Measurements from ENCODE around the gene DLL3.
"Not testable (repeated sequence)": the region's sequence is repeated elsewhere in the genome, so short reads cannot be mapped to it uniquely, and the experiment has no call there.

Gene DLL3, protein sequence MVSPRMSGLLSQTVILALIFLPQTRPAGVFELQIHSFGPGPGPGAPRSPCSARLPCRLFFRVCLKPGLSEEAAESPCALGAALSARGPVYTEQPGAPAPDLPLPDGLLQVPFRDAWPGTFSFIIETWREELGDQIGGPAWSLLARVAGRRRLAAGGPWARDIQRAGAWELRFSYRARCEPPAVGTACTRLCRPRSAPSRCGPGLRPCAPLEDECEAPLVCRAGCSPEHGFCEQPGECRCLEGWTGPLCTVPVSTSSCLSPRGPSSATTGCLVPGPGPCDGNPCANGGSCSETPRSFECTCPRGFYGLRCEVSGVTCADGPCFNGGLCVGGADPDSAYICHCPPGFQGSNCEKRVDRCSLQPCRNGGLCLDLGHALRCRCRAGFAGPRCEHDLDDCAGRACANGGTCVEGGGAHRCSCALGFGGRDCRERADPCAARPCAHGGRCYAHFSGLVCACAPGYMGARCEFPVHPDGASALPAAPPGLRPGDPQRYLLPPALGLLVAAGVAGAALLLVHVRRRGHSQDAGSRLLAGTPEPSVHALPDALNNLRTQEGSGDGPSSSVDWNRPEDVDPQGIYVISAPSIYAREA

DNA sequence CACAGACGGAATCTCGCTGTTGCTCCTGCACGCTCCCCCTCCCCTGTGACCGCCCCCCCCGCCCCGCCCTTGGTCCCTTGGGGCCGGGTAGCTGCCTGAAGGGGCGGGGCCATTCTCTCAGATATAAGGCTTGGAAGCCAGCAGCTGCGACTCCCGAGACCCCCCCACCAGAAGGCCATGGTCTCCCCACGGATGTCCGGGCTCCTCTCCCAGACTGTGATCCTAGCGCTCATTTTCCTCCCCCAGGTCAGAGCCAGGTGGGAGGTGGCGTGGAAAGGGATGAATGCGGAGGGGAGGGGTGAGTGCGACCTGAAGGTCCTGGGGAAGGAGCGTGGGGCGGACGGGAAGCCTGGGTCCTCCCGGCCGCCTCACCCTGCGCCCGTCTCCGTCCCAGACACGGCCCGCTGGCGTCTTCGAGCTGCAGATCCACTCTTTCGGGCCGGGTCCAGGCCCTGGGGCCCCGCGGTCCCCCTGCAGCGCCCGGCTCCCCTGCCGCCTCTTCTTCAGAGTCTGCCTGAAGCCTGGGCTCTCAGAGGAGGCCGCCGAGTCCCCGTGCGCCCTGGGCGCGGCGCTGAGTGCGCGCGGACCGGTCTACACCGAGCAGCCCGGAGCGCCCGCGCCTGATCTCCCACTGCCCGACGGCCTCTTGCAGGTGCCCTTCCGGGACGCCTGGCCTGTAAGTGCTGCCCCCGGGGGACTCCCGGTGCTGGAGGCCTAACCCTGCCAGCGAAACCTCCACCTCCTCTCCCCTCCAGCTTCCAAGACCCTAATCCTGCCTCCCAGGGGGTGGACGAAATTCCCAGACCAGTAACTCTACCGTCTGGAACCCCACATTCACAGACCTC lies at the start of gene DLL3:
Gene DLL3 (plus strand): TSS at position 150 of the 845 bp plus-strand sequence. CDS start 28 bp downstream, at position 178.
- DNase-seq (ENCODE audit: low read depth, low spot score), result no peak
- no peak within 1 kb of the TSS for H3K27ac ChIP-seq

DNA sequence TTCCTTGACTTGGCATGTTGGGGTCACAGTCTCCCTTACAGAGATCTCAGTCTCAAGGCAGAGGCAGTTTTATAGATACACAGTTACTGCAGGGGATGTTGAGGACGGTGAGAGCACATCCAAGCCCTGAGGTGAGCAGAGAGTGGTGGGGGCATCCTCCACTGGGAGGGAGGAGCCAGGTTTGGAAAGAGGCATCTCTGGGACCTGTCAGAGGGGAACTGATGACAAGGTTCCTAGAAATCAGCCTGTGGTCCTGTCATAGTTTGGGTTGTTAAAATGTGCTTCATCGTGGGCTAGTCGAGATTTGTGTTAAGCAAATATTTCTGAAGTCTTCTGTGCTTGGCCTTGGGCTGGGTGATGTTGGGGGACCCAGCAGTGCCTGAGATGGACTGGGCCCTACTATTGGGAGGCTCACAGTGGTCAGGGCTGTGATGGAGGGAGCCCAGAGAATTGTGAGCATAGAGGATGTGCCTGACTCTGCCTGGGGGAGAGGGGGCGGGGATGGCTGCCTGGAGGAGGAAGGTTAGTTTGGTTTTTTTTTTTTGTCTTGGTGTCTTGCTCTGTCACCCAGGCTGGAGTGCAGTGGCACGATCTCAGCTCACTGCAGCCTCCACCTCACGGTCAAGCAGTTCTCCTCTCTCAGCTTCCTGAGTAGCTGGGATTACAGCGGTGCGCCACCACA lies 49.5 kb upstream of the DLL3 start:
- no peak for DNase-seq (ENCODE audit: low read depth, low spot score)
- peak overlapping the region; percentile 76 for H3K27ac ChIP-seq

DNA sequence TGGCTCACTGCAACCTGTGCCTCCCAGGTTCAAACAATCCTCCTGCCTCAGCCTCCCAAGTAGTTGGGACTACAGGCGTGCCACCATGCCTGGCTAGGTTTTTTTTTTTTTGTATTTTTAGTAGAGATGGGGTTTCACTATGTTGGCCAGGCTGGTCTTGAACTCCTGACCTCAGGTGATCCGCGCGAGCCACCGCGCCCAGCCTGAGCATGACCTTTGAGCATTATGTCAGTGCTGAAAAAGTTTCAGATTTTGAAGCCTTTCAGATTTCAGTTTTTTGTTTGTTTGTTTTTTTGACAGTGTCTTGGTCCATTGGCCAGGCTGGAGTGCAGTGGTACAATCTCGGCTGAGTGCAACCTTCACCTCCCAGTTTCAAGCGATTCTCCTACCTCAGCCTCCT lies 47.5 kb upstream of the DLL3 start:
- not testable (repeated sequence) for H3K27ac ChIP-seq; DNase-seq (ENCODE audit: low read depth, low spot score)

DNA sequence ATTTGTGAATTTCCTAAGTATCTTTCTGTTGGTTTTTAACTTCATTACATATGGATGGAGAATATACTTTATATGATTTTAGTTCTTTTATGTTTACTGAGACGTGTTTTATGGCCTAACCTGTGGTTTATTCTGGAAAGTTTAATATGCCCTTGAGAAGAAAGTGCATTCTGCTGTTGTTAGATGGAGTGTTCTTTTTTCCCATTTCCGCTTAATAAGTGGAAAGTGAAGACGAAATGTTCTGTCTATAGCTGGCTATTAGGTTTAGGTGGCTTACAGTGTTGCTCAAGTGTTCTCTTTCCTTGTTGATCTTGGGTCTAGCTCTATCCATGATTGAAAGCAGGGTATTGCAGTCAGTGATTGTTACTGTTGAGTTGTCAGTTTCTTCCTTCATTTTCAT lies 35.3 kb upstream of the DLL3 start:
- no peak overlapping the region for H3K27ac ChIP-seq
- DNase-seq (ENCODE audit: low read depth, low spot score), result no peak

DNA sequence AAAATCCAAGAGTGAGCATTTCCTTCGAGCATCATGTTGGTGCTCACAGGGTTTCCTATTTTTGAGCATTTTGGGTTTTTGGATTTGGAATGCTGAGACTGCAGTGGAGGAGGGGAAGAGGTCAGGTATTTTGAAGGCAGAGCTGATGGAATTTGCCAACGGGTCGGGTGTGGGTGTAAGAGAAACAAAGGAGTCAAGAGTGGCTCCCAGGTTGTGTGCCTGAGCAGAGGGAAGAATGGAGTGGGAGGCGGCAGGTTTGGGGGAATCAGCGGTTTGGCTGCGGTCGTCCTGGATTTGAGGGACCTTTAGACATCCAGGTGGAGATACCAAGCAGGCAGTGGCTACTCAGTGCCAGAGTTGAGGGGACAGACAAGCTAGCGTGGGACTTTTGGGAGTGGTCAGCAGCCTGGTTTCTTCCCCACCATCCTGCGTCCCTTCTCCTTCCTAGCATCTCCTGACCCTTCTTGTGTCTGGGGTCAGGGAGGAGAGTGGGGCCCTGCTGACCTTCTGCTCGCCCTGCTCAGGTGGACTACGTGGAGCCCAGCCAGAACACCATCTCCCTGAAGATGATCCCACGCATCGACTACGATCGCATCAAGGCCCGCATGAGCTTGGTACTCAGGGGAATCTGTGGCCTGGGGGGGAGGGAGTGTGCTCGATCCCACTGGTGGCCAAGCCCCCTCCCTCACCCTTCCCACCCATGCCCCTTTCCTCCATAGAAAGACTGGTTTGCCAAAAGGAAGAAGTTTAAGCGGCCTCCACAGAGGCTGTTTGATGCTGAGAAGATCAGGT lies 32.6 kb upstream of the DLL3 start:
- no peak for DNase-seq (ENCODE audit: low read depth, low spot score)
- no peak overlapping the region for H3K27ac ChIP-seq

DNA sequence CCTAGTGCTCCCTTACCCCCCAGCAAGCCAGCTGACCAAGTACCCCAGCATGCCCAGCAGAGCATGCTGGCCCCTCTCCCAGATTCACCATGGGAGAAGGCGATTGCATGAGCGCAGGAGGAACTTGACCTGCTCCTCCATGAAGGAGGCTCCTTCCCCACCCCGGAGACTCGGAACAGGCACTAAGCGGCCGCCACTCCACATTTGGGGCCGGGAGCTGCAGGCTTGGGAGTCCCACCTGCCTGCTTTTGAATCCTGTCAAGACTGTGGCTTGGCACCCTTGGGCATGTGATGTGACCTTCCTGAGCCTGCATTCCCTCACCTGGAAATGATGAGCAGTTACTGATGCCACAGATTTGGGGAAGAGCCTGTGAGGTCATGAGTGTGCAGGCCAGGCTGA lies 30.8 kb upstream of the DLL3 start:
- H3K27ac ChIP-seq, result no peak overlapping the region
- DNase-seq (ENCODE audit: low read depth, low spot score), result no peak

DNA sequence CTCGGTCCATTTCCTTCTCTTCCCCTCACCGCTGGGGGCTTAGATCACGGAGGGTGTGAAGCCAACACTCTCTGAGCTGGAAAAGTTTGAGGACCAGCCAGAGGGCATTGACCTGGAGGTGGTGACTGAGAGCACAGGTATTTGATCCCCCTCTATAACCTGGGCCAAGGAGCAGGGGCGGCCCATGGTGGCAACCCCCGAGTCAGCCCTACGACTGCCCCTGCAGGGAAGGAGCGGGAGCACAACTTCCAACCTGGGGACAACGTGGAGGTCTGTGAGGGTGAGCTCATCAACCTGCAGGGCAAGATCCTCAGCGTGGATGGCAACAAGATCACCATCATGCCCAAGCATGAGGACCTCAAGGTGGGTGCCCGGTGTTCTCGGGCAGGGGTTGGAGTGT lies 29.7 kb upstream of the DLL3 start:
- DNase-seq (ENCODE audit: low read depth, low spot score), result no peak
- H3K27ac ChIP-seq, result no peak overlapping the region

DNA sequence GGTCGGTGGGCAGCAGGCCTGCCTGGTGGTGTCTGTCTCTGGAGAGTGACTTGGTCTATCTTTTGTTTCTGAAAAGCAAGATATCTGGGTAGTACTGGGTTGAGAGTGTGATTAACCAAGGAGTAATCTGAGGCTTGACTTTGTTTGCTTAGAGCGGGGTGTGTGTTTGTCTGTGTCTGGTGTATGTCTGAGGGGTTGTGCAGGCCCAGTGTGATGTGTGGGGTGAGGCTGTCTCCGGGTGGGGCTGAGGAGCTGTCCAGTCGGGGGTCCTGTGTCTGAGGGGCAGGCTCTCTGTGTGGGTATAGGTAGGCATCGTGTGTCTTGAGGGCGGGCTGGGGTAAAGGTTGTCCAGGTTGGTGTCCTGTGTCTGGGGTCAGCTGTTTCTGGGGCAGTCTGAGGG lies 29.2 kb upstream of the DLL3 start:
- no peak for DNase-seq (ENCODE audit: low read depth, low spot score)

DNA sequence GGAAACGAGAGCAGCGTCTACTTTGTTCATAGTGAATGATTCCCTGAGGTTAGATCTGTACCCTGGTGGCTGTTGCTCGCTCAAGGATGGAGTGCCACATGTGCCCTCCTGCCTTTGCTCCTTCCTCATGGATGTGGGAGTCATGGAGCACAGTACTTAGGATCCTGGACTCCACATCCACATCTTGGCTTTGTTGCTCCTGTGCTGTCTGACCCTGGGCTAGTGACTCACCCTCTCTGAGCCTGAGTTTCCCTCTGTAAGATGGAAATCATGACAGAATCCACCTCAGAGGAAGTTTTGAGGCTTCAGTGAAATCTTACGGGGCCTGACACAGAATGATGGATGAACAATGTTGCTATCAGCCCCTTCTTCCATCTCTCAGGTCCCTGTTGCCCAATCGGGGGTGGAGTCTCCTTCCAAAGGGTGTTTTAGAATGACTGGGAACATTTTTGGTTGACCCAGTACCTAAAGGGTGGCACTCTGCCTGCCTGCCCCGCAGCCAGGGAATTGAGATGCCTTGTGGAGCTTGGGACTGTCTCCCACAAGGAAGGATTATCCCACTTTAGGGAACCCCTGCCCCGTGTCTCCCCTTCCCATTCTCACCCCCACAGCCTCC lies 27.9 kb upstream of the DLL3 start:
- no peak overlapping the region for H3K27ac ChIP-seq
- DNase-seq (ENCODE audit: low read depth, low spot score), result no peak

More for the DNA sequence above, 29.2 kb upstream of the DLL3 start:
- no peak overlapping the region for H3K27ac ChIP-seq

DNA sequence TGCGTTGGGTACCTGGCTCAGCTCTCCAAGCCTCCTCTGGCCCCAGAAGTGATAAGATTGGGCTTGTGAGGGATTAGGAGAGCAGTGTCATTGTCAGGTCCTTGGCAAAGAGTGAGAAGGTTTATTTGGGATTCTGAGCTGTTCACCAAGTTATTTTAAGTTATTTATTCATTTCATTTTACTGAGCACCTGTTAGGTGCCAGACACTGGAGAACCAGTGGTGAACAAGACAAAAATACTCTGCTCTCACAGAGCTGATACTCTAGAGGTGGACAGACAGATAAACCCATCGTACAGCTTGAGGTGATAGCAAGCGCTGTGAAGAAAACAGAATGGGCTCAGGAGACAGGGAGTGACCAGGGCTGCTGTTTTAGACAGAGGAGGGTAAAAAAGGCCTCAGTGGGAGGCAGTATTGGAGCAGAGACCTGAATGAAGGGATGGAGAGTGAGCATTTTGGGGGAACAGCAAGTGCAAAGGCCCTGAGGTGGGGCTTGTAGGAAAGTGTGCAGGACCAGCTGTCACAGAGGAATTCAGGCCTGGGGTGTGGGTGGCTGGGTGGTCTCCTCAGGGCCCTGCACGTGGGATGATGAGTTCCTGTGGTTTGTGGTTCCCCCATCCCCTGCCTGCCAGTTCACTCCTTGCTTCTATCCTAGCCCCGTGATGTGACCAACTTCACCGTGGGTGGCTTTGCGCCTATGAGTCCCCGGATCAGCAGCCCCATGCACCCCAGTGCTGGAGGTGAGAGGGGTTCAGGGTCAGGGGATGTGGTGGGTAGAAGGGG lies 26.8 kb upstream of the DLL3 start:
- DNase-seq (ENCODE audit: low read depth, low spot score), result no peak
- H3K27ac ChIP-seq, result no peak overlapping the region

DNA sequence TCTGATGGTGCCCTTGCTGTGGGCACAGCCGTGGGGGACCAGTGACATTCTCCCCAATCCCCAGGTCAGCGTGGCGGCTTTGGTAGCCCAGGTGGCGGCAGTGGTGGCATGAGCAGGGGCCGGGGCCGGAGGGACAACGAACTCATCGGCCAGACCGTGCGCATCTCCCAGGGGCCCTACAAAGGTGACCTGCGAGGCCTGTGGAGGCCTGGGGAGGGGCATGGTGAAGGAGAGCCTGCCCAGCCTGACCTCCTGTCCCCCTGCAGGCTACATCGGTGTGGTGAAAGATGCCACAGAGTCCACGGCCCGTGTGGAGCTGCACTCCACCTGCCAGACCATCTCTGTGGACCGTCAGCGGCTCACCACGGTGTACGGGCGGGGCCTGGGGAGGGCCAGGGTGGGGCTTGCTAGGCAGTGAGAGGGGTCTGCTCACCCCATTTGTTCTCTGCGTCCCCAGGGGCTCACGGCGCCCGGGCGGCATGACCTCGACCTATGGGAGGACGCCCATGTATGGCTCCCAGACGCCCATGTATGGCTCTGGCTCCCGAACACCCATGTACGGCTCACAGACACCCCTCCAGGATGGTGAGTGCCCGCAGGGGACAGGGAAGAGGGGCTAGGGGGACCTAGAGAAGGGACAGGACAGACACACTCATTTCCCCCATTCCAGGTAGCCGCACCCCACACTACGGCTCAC lies 25.9 kb upstream of the DLL3 start:
- DNase-seq (ENCODE audit: low read depth, low spot score), result no peak
- H3K27ac ChIP-seq, result no peak overlapping the region

DNA sequence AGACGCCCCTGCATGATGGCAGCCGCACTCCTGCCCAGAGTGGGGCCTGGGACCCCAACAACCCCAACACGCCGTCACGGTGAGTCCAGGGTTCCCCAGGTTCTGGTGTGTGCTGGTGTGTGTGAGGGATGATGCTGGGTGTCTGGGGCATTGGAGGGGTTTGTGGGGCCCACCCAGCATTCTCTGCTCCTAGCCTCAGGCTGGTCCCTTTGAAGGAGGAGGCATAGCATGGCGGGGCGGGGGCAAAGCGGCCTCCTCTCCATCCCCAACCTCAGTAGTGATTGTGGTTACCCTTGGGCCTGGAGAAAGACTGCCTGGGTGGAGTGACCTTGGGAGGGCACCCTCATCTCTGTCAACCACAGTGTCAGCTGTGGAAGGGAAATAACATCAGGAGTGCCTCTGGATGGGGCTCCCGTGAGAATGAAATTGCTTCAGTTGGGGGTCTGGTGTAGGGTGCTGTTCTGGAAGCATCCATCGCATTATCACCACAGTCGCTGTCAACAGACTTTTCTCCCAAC lies 25.2 kb upstream of the DLL3 start:
- H3K27ac ChIP-seq, result no peak overlapping the region
- no peak for DNase-seq (ENCODE audit: low read depth, low spot score)

DNA sequence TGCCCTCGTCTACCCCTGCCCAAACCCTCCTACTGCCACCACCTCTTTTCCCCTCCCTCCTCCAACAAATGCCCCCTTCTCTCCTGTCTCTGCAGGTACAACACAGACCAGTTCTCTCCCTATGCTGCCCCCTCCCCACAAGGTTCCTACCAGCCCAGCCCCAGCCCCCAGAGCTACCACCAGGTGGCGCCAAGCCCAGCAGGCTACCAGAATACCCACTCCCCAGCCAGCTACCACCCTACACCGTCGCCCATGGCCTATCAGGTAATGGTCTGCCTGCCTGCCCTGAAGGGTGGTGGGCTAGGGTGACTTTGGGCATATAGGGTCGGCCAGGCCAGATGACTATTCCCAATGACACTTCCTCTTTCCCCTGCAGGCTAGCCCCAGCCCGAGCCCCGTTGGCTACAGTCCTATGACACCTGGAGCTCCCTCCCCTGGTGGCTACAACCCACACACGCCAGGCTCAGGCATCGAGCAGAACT lies 24.6 kb upstream of the DLL3 start:
- no peak for DNase-seq (ENCODE audit: low read depth, low spot score)
- no peak overlapping the region for H3K27ac ChIP-seq

DNA sequence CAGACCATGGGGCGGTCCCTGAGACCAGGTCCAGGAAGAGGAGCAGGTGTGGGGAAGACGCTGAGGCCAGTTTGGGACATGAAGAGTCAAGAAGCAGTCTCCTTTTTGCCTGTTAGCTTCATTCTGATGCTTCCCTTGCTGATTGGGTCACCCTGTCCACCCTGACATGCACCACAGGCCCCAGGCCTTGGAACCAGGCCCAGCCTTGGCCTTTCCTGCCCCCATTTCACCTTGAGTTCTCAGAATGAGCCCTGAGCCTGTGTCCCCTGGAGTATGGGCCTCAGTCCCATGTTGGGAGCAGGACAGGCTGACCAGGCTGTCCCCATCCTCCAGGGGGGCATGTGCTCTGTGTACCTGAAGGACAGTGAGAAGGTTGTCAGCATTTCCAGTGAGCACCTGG lies 23.0 kb upstream of the DLL3 start:
- H3K27ac ChIP-seq, result no peak overlapping the region
- DNase-seq (ENCODE audit: low read depth, low spot score), result no peak

DNA sequence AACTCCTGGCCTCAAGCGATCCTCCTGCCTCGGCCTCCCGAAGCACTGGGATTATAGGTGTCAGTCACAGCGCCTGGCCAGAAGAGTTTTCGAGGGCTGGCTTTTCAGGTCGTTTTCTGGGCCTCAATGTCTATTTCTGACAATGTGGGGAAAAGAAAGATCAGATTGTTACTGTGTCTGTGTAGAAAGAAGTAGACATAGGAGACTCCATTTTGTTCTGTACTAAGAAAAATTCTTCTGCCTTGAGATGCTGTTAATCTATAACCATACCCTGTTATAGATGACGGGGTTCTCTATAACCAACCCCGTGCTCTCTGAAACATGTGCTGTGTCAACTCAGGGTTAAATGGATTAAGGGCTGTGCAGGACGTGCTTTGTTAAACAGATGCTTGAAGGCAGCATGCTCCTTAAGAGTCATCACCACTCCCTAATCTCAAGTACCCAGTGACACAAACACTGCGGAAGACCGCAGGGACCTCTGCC lies 19.4 kb upstream of the DLL3 start:
- peak overlapping the region; percentile 64 for H3K27ac ChIP-seq

DNA sequence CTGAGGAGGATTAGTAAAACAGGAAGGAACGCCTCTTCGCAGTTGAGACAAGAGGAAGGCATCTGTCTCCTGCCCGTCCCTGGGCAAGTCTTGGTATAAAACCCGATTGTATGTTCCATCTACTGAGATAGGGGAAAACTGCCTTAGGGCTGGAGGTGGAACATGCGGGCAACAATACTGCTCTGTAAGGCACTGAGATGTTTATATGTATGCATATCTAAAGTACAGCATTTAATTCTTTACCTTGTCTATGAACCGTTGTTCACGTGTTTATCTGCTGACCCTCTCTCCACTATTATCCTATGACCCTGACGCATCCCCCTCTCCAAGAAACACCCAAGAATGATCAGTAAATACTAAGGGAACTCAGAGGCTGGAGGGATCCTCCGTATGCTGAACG lies 18.8 kb upstream of the DLL3 start:
- peak overlapping the region; percentile 64 for H3K27ac ChIP-seq
- DNase-seq (ENCODE audit: low read depth, low spot score), result no peak

More for the DNA sequence above, 19.4 kb upstream of the DLL3 start:
- not testable (repeated sequence) for DNase-seq (ENCODE audit: low read depth, low spot score)
